Nephron (organoid): ENCODE data around the gene DNAH5.

ENCODE experiments used
- H3K27ac Mint-ChIP-seq, 3 experiments: 2 replicates each; pipeline ENCODE4 v1.8.0; 2020; ENCODE audit warnings: mixed read lengths in 3 of 3, mild to moderate bottlenecking in 2 of 3, moderate library complexity in 1 of 3
- H3K27me3 Mint-ChIP-seq: 2 replicates; pipeline ENCODE4 v1.8.0; 2021; ENCODE audit warnings: low read depth, mild to moderate bottlenecking, moderate library complexity, mixed read lengths
- H3K36me3 Mint-ChIP-seq: 2 replicates; pipeline ENCODE4 v1.8.0; 2020; ENCODE audit warnings: low read depth, mixed read lengths
- H3K4me1 Mint-ChIP-seq: 2 replicates; pipeline ENCODE4 v1.8.0; 2020; ENCODE audit warnings: mixed read lengths
- H3K4me3 Mint-ChIP-seq, 3 experiments: 2 replicates each; pipeline ENCODE4 v1.8.0; 2020; ENCODE audit warnings: mild to moderate bottlenecking in 3 of 3, mixed read lengths in 3 of 3, moderate library complexity in 2 of 3
- H3K9me3 Mint-ChIP-seq: 2 replicates; pipeline ENCODE4 v1.8.0; 2020; ENCODE audit warnings: mixed read lengths
- TF ChIP-seq, protein P1 (sequence below), 3 experiments: fragments of 200-600 bp; sonication (generic); IDR thresholded peaks; one replicate each; pipeline ENCODE4 v1.5.0; 2021; ENCODE audit warnings: antibody characterized with exemption in 3 of 3; ENCODE audit not compliant: unreplicated experiment in 3 of 3

DNAH5 gene

DNA sequence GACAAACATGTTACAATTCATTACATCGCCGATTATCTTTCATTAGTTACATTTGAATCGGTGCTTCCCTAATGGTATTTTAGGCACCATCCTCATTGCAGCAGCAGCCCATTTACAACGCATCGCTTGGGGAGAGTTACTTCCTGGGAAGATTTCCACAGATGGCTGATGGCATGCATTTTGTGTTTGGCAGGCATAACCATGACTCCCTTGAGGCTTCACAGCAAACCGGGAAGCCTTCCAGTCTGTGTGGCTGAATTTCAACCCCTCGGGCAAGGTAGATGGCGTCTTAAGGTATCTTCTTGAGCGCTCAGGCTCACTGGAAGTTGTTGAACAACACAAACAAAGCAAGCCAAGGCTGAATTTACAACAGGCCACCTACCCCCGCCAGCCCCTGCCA lies 1.6 kb upstream of the DNAH5 start:
- Mint-ChIP-seq H3K9me3 (no peaks in the 10 kb centered on the region), H3K27ac (no peak overlapping the region), H3K27me3 (no peaks in the 10 kb centered on the region), H3K36me3 (no peaks in the 10 kb centered on the region), H3K4me1 (no peaks in the 10 kb centered on the region), H3K4me3 (no peak overlapping the region)
- TF ChIP-seq, protein P1, sequence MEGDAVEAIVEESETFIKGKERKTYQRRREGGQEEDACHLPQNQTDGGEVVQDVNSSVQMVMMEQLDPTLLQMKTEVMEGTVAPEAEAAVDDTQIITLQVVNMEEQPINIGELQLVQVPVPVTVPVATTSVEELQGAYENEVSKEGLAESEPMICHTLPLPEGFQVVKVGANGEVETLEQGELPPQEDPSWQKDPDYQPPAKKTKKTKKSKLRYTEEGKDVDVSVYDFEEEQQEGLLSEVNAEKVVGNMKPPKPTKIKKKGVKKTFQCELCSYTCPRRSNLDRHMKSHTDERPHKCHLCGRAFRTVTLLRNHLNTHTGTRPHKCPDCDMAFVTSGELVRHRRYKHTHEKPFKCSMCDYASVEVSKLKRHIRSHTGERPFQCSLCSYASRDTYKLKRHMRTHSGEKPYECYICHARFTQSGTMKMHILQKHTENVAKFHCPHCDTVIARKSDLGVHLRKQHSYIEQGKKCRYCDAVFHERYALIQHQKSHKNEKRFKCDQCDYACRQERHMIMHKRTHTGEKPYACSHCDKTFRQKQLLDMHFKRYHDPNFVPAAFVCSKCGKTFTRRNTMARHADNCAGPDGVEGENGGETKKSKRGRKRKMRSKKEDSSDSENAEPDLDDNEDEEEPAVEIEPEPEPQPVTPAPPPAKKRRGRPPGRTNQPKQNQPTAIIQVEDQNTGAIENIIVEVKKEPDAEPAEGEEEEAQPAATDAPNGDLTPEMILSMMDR (IDR thresholded peaks at IDR 0.05; ENCODE audit: unreplicated experiment in 3 of 3), result no peak

DNA sequence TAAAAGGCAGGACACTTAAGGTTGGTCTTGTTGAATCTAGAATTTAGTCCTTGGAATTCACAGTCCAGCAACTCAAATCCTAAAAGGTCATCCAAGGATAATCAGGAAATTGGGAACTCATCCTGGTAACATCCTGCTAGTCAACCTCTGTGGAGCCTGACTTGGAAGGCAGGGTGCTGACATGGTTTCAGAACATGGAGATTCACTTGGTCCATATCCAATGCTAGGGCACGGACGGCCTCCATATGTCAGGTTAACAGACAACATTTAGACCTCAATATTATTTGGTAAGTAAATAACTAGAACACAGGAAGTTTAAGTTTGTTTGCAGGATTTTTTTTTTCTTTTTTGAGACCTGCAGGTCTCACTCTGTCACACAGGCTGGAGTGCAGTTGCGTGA lies 783 bp upstream of the DNAH5 start:
- Mint-ChIP-seq H3K4me3 (no peak overlapping the region), H3K27ac (no peak overlapping the region), H3K27me3 (no peaks in the 10 kb centered on the region), H3K4me1 (no peaks in the 10 kb centered on the region), H3K36me3 (no peaks in the 10 kb centered on the region), H3K9me3 (no peaks in the 10 kb centered on the region)
- TF ChIP-seq, protein P1 (IDR thresholded peaks at IDR 0.05; ENCODE audit: unreplicated experiment in 3 of 3), result no peak

DNA sequence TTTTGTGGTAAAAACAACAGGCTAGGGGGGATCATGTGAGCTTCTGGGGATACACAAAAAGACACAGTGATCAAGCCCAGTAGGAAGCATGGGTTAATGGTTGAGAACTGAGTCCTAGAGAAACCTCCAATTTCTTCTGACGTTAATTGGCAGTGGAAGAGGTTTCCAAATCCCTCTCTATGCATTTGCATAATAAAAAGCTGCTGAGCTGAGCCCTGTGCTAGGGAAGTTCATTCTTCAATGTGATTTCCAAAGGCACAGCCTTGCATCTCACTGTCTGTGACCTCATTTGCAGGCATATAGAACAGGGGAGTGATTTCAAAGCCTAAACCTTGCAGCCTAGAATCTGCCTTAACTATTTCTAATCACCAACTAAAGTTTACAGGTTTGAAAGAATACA lies 812 bp downstream of the DNAH5 start:
- Mint-ChIP-seq H3K36me3 (no peaks in the 10 kb centered on the region), H3K4me3 (no peak overlapping the region)

DNA sequence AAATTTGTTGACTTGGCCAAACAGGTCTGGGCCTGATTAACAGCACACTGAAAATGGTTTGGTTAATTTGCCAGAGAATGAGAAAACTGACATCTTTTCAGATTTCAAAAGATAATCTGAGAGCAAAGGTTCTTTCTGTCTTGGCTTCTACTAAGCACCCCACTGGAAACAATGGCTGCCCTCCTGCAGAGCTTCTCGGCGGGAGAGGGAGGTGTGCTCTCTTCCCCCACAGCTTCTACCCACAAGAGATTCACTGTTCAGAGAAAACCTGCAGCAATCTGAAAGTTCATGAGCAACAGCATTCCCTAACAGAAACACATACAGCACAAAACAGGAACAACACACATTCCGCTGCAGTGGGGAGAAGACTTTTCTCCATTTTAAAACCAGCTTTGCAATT lies 3.0 kb downstream of the DNAH5 start:
- TF ChIP-seq, protein P1 (IDR thresholded peaks at IDR 0.05; ENCODE audit: unreplicated experiment in 3 of 3), result no peak
- no peaks in the 10 kb centered on the region for H3K4me1 Mint-ChIP-seq

More for the DNA sequence above, 812 bp downstream of the DNAH5 start:
- no peaks in the 10 kb centered on the region for H3K4me1 Mint-ChIP-seq
- H3K9me3 Mint-ChIP-seq, result no peaks in the 10 kb centered on the region
- H3K27me3 Mint-ChIP-seq, result peaks cover 6% of the 10 kb centered on the region
- no peak overlapping the region for H3K27ac Mint-ChIP-seq
- TF ChIP-seq, protein P1 (IDR thresholded peaks at IDR 0.05; ENCODE audit: unreplicated experiment in 3 of 3), result no peak

DNA sequence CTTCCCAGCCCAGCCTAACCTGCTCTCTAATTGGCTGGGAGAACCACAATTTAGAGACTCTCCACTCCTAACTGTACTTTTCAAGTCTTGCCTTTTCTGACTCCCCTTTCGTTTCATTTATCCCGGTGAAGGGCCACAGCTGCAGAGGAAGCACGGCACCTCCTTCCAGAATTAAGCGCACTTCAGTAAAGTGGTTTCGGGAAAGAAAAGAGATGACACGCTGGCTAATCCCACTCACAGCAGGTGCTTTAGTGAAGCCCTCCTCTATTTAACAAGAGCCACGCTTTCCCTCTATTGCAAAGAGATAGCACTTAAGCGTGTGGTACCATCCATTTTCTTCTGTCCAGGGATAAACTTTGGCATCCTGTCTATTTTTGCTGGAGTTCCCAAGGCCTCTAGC lies 4.8 kb downstream of the DNAH5 start:
- H3K27me3 Mint-ChIP-seq, result peaks cover 6% of the 10 kb centered on the region
- no peaks in the 10 kb centered on the region for H3K36me3 Mint-ChIP-seq
- H3K9me3 Mint-ChIP-seq, result no peaks in the 10 kb centered on the region
- TF ChIP-seq, protein P1 (IDR thresholded peaks at IDR 0.05; ENCODE audit: unreplicated experiment in 3 of 3), result no peak
- no peaks in the 10 kb centered on the region for H3K4me1 Mint-ChIP-seq
- no peak overlapping the region for H3K27ac Mint-ChIP-seq
- H3K4me3 Mint-ChIP-seq, result no peak overlapping the region

More for the DNA sequence above, 3.0 kb downstream of the DNAH5 start:
- H3K9me3 Mint-ChIP-seq, result no peaks in the 10 kb centered on the region
- H3K27ac Mint-ChIP-seq, result no peak overlapping the region
- H3K27me3 Mint-ChIP-seq, result peaks cover 6% of the 10 kb centered on the region
- no peaks in the 10 kb centered on the region for H3K36me3 Mint-ChIP-seq
- no peak overlapping the region for H3K4me3 Mint-ChIP-seq

DNA sequence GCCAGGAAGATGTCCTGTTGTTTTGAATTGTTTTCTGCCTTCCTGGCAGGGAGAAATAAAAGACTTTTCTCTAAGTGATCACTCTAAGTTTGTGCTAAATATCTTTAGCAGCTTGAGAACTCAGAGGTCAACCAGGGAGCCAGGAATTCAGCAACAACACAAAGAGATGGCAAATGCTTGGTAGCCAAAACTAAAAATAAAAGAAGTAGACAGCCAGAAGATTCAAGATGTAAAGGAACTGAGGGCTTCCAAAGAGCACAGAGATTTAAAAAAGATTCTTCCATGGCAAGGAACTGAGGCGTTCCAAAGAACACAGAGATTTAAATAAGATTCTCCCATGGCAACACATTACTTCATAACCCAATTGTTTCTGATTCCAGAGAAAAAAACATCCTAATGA lies 9.6 kb downstream of the DNAH5 start:
- TF ChIP-seq, protein P1 (IDR thresholded peaks at IDR 0.05; ENCODE audit: unreplicated experiment in 3 of 3), result no peak
- Mint-ChIP-seq H3K27ac (no peak overlapping the region), H3K36me3 (no peaks in the 10 kb centered on the region), H3K4me3 (no peak overlapping the region), H3K9me3 (no peaks in the 10 kb centered on the region), H3K27me3 (peaks cover 4% of the 10 kb centered on the region), H3K4me1 (no peaks in the 10 kb centered on the region)
